Smooth muscle cell (in vitro differentiated cells): ENCODE measurements around the gene THTPA. TPM values are rescaled to one million over a fixed set of nuclear protein-coding genes. Genes with fewer than 3 reads are reported as not detected.

Experiments
- DNase-seq: peaks from one replicate; lab custom pipeline; 2025; ENCODE audit not compliant: unreplicated experiment; lab: John Stamatoyannopoulos, UW
- H2AFZ ChIP-seq: fragments of 200-600 bp; sonication (generic); 2 replicates; pipeline ENCODE4 v1.6.0; 2016; ENCODE audit warnings: antibody characterized with exemption, low read depth, mild to moderate bottlenecking
- H3F3A ChIP-seq: fragments of 200-600 bp; sonication (generic); 2 replicates; pipeline ENCODE4 v1.6.0; 2017; ENCODE audit warnings: antibody characterized with exemption, low read depth
- H3K27ac ChIP-seq: fragments of 200-600 bp; sonication (generic); 2 replicates; pipeline ENCODE4 v1.5.1; 2016; ENCODE audit warnings: low read depth, mild to moderate bottlenecking
- H3K27me3 ChIP-seq: fragments of 200-600 bp; sonication (generic); 2 replicates; pipeline ENCODE4 v1.6.1; 2016; ENCODE audit warnings: low read depth, mild to moderate bottlenecking
- H3K36me3 ChIP-seq: fragments of 200-600 bp; sonication (generic); 2 replicates; pipeline ENCODE4 v1.5.1; 2016; ENCODE audit warnings: low read depth
- H3K4me1 ChIP-seq: fragments of 200-600 bp; sonication (generic); 2 replicates; pipeline ENCODE4 v1.5.1; 2016; ENCODE audit warnings: low read depth
- H3K4me2 ChIP-seq: fragments of 200-600 bp; sonication (generic); 2 replicates; pipeline ENCODE4 v1.6.0; 2016; ENCODE audit warnings: mild to moderate bottlenecking
- H3K4me3 ChIP-seq: fragments of 200-600 bp; sonication (generic); 2 replicates; pipeline ENCODE4 v1.5.1; 2016; ENCODE audit warnings: mild to moderate bottlenecking
- H3K79me2 ChIP-seq: fragments of 200-600 bp; sonication (generic); 2 replicates; pipeline ENCODE4 v1.6.0; 2016; ENCODE audit warnings: low read depth, mild to moderate bottlenecking
- H3K9ac ChIP-seq: fragments of 200-600 bp; sonication (generic); 2 replicates; pipeline ENCODE4 v1.6.0; 2016; ENCODE audit warnings: low read depth
- H3K9me3 ChIP-seq: fragments of 200-600 bp; sonication (generic); replicated peaks from 2 replicates; pipeline ENCODE4 v1.5.1; 2016; ENCODE audit warnings: low read depth
- H4K20me1 ChIP-seq: fragments of 200-600 bp; sonication (generic); 2 replicates; pipeline ENCODE4 v1.6.0; 2016; ENCODE audit warnings: low read depth
- CTCF ChIP-seq: fragments of 200-600 bp; sonication (generic); IDR thresholded peaks from 2 replicates; pipeline ENCODE4 v1.5.1; 2017; ENCODE audit warnings: borderline replicate concordance, mild to moderate bottlenecking, antibody characterized with exemption; ENCODE audit not compliant: insufficient read depth, poor library complexity, severe bottlenecking
- WGBS: methylation state at CpG from one replicate; pipeline ENCODE4 v1.1.7; 2016; ENCODE audit warnings: low lambda C conversion rate; 5-methylcytosine and 5-hydroxymethylcytosine counted together
- polyA plus RNA-seq: library from polyadenylated mRNA; unstranded; fragments of >200 nt; fragmentation: Nextera tagmentation; extraction: Ambion mirVana; gene quantifications from 2 replicates; pipeline ENCODE4 v1.2.1, GENCODE V29; 2016
- total RNA-seq: library from RNA; depleted of rRNA; stranded (reverse); fragments of >200 nt; gene quantifications from 2 replicates; pipeline ENCODE4 v1.2.3, GENCODE V29; 2014

The THTPA gene
- total and polyA plus RNA-seq, 2 experiments from 2014 or later = 5.7 to 6.1 TPM

- no peak for TF ChIP-seq CTCF
- Histone ChIP-seq H3K27me3 (no peaks in the 10 kb centered on the region), H3K4me3 (no peak overlapping the region), H3K4me2 (no peak overlapping the region), H3K79me2 (peaks cover 5% of the 10 kb centered on the region), H3K4me1 (peaks cover 9% of the 10 kb centered on the region), H2AFZ (no peak overlapping the region), H3K9ac (no peak overlapping the region), H3K27ac (no peak overlapping the region), H3K36me3 (no peaks in the 10 kb centered on the region), H3K9me3 (no peaks in the 10 kb centered on the region), H4K20me1 (no peaks in the 10 kb centered on the region), H3F3A (peaks cover 6% of the 10 kb centered on the region)
- no peak for DNase-seq
- WGBS = 95% methylated on average over 15 of the region's 15 CpGs
These were observed 6.1 kb downstream of the THTPA start for GRCh38 chr14:23561873-23562821.

- Histone ChIP-seq H3F3A (peaks cover 3% of the 10 kb centered on the region), H3K79me2 (no peaks in the 10 kb centered on the region), H4K20me1 (no peaks in the 10 kb centered on the region), H3K4me2 (no peak overlapping the region), H3K9ac (no peak overlapping the region), H3K9me3 (no peaks in the 10 kb centered on the region), H3K27ac (no peak overlapping the region), H3K36me3 (no peaks in the 10 kb centered on the region), H2AFZ (no peak overlapping the region), H3K27me3 (no peaks in the 10 kb centered on the region), H3K4me3 (no peak overlapping the region), H3K4me1 (peaks cover 12% of the 10 kb centered on the region)
- WGBS = 100% methylated on average over 2 of the region's 2 CpGs
- TF ChIP-seq CTCF = peak; percentile 93
- no peak for DNase-seq
These were observed 6.9 kb downstream of the THTPA start for GRCh38 chr14:23562822-23563472.

- H3K27ac ChIP-seq = no peak overlapping the region
- no peaks in the 10 kb centered on the region for H3K36me3 ChIP-seq
- peaks cover 18% of the 10 kb centered on the region for H3K4me1 ChIP-seq
- H3K9ac ChIP-seq = no peak overlapping the region
- H3K79me2 ChIP-seq = no peaks in the 10 kb centered on the region
- no peaks in the 10 kb centered on the region for H4K20me1 ChIP-seq
- H3K4me3 ChIP-seq = no peak overlapping the region
- no peaks in the 10 kb centered on the region for H3K9me3 ChIP-seq
- WGBS = 93% methylated on average over 14 of the region's 14 CpGs
- H3K27me3 ChIP-seq = no peaks in the 10 kb centered on the region
- no peak for DNase-seq
- H3K4me2 ChIP-seq = no peak overlapping the region
- H2AFZ ChIP-seq = no peak overlapping the region
- H3F3A ChIP-seq = peaks cover 3% of the 10 kb centered on the region
- TF ChIP-seq CTCF = no peak
These were observed 7.6 kb downstream of the THTPA start for GRCh38 chr14:23563473-23564180.
